Epithelial cell of proximal tubule (primary cell): Measurements from ENCODE around the gene AKT1S1. TPM values are rescaled to one million over a fixed set of nuclear protein-coding genes. Genes with fewer than 3 reads are reported as not detected.

Source experiments
- DNase-seq: peaks from one replicate; pipeline ENCODE4 v3.0.0-alpha.2; 2011; ENCODE audit warnings: low read depth
- H3K4me3 ChIP-seq: 2 replicates; pipeline ENCODE4 v1.5.1; 2011; ENCODE audit warnings: low read depth, mild to moderate bottlenecking, low read length
- CTCF ChIP-seq: conservative IDR thresholded peaks from 2 replicates; pipeline ENCODE4 v1.5.1; 2012; ENCODE audit warnings: low read depth, mild to moderate bottlenecking, low read length
- total RNA-seq: library from RNA; depleted of rRNA; stranded (reverse); fragments of >200 nt; gene quantifications from 2 replicates; pipeline ENCODE4 v1.2.3, GENCODE V29; 2015

AKT1S1 gene
- total RNA-seq, 1 donor from 2014 or later = 25.8 TPM

- no peak for DNase-seq
- no peak for TF ChIP-seq CTCF
- H3K4me3 ChIP-seq = no peak overlapping the region
Observed at GRCh38 chr19:49863254-49863934, 13.8 kb downstream of the AKT1S1 start.

GRCh38 chr19:49862391-49863253 lies 14.5 kb downstream of the AKT1S1 start:
- DNase-seq = no peak
- no peak overlapping the region for H3K4me3 ChIP-seq
- TF ChIP-seq CTCF = peak; percentile 27

- no peak for TF ChIP-seq CTCF
- H3K4me3 ChIP-seq = no peak overlapping the region
- no peak for DNase-seq
Observed at GRCh38 chr19:49861541-49862378, 15.4 kb downstream of the AKT1S1 start.

- no peak for DNase-seq
- TF ChIP-seq CTCF = no peak
- H3K4me3 ChIP-seq = no peak overlapping the region
Observed at GRCh38 chr19:49861107-49861506, 16.0 kb downstream of the AKT1S1 start.

GRCh38 chr19:49860336-49861102 lies 16.6 kb downstream of the AKT1S1 start:
- TF ChIP-seq CTCF = no peak
- no peak for DNase-seq
- H3K4me3 ChIP-seq = no peak overlapping the region

- no peak overlapping the region for H3K4me3 ChIP-seq
- no peak for DNase-seq
- no peak for TF ChIP-seq CTCF
Observed at GRCh38 chr19:49859682-49860335, 17.3 kb downstream of the AKT1S1 start.
